H1 (cell line): ENCODE data around the gene LSM11. TPM values are rescaled to one million over a fixed set of nuclear protein-coding genes. Genes with fewer than 3 reads are reported as not detected.

Experiments
- CTCF ChIA-PET: fragments of 300-600 bp; sonication (Branson Sonifier 250); formaldehyde crosslinking; loops from one replicate; lab custom pipeline; 2021; ENCODE audit not compliant: partially characterized antibody; lab: Charles Lee
- POLR2A ChIA-PET: fragments of 300-600 bp; sonication (Branson Sonifier 250); formaldehyde crosslinking; loops from one replicate; lab custom pipeline; 2021; ENCODE audit warnings: inconsistent platforms; ENCODE audit not compliant: partially characterized antibody; lab: Charles Lee
- DNase-seq, 2 experiments: peaks; one replicate each; pipeline versions ENCODE4 v3.0.0 to v3.0.0-alpha.2; 2010 to 2022; ENCODE audit warnings: low spot score in 2 of 2, low read depth in 1 of 2, mixed read lengths in 1 of 2
- FAIRE-seq: peaks from 2 replicates; lab custom pipeline; 2011; peaks lifted over from hg19 to GRCh38; lab: Jason Lieb, UNC
- H2AFZ ChIP-seq: 2 replicates; pipeline ENCODE4 v1.8.1; 2012; ENCODE audit warnings: low read length, inconsistent platforms
- H2AK5ac ChIP-seq: 2 replicates; pipeline ENCODE4 v1.6.1; 2013; ENCODE audit warnings: low read depth, low read length
- H2BK120ac ChIP-seq: replicated peaks from 2 replicates; pipeline ENCODE3; 2013; ENCODE audit warnings: low read depth, low read length, inconsistent platforms
- H2BK12ac ChIP-seq: 2 replicates; pipeline ENCODE4 v1.6.1; 2013; ENCODE audit warnings: low read depth, low read length
- H2BK15ac ChIP-seq: 2 replicates; pipeline ENCODE4 v1.6.1; 2013; ENCODE audit warnings: low read length
- H2BK20ac ChIP-seq: 2 replicates; pipeline ENCODE4 v1.6.1; 2013; ENCODE audit warnings: low read length
- H2BK5ac ChIP-seq: 2 replicates; pipeline ENCODE4 v1.6.1; 2013; ENCODE audit warnings: low read depth, low read length
- H3K14ac ChIP-seq: 2 replicates; pipeline ENCODE4 v1.6.1; 2013; ENCODE audit warnings: inconsistent platforms; ENCODE audit not compliant: insufficient read length
- H3K18ac ChIP-seq: 2 replicates; pipeline ENCODE4 v1.6.1; 2013; ENCODE audit warnings: low read length; ENCODE audit errors: extremely low read depth
- H3K23ac ChIP-seq: 2 replicates; pipeline ENCODE4 v1.6.1; 2013; ENCODE audit warnings: inconsistent platforms; ENCODE audit not compliant: insufficient read length
- H3K23me2 ChIP-seq: 2 replicates; pipeline ENCODE4 v1.6.1; 2013; ENCODE audit warnings: low read depth, low read length
- H3K27ac ChIP-seq: 2 replicates; pipeline ENCODE4 v1.6.1; 2011; ENCODE audit warnings: low read depth, low read length, inconsistent platforms
- H3K27me3 ChIP-seq, 4 experiments: replicated peaks in 1 of 4; 1 replicate in 1 of 4; 2 replicates in 3 of 4; pipeline versions ENCODE4 v1.6.1 to v1.8.1; 2011 to 2013; ENCODE audit warnings: low read length in 3 of 4, mild to moderate bottlenecking in 3 of 4, inconsistent platforms in 2 of 4, mixed read lengths in 2 of 4, moderate library complexity in 1 of 4; ENCODE audit not compliant: control insufficient read depth in 3 of 4, insufficient read depth in 3 of 4; ENCODE audit errors: extremely low read depth in 1 of 4
- H3K36me3 ChIP-seq, 4 experiments: 2 replicates each; pipeline versions ENCODE4 v1.6.1 to v1.8.1; 2011 to 2013; ENCODE audit warnings: mild to moderate bottlenecking in 4 of 4, low read length in 3 of 4, moderate library complexity in 2 of 4, control low read depth in 1 of 4, inconsistent platforms in 1 of 4; ENCODE audit not compliant: insufficient read depth in 4 of 4, control insufficient read depth in 2 of 4
- H3K4ac ChIP-seq: replicated peaks from 2 replicates; pipeline ENCODE3; 2013; ENCODE audit warnings: low read length, low read depth, mixed read lengths, inconsistent platforms; ENCODE audit not compliant: insufficient read length
- H3K4me1 ChIP-seq, 4 experiments: replicated peaks in 1 of 4; 1 replicate in 1 of 4; 2 replicates in 3 of 4; pipeline versions ENCODE4 v1.6.1 to v1.8.1; 2011 to 2013; ENCODE audit warnings: low read length in 3 of 4, inconsistent platforms in 2 of 4, mixed read lengths in 1 of 4; ENCODE audit not compliant: insufficient read depth in 4 of 4, control insufficient read depth in 3 of 4
- H3K4me2 ChIP-seq, 2 experiments: 2 replicates each; pipeline versions ENCODE4 v1.6.1 to v1.8.1; 2011 to 2013; ENCODE audit warnings: low read depth in 2 of 2, low read length in 2 of 2, control low read depth in 1 of 2, inconsistent platforms in 1 of 2, mild to moderate bottlenecking in 1 of 2; ENCODE audit not compliant: insufficient read depth in 1 of 2
- H3K4me3 ChIP-seq, 4 experiments: fragments of 200-600, 300-600 bp in 1 of 4; sonication (generic), shearing (Covaris generic), sonication (Bioruptor Twin) in 1 of 4; 2 replicates each; pipeline versions ENCODE4 v1.5.1 to v1.8.1; 2011 to 2016; ENCODE audit warnings: low read length in 4 of 4, low read depth in 3 of 4, control low read depth in 2 of 4, inconsistent platforms in 2 of 4, mild to moderate bottlenecking in 2 of 4, mixed read lengths in 1 of 4, moderate library complexity in 1 of 4; ENCODE audit not compliant: insufficient read depth in 2 of 4; ENCODE audit errors: extremely low read depth in 1 of 4
- H3K56ac ChIP-seq: replicated peaks from 2 replicates; pipeline ENCODE3; 2013; ENCODE audit warnings: low read depth, mild to moderate bottlenecking, mixed read lengths, low read length, inconsistent platforms; ENCODE audit not compliant: insufficient read length
- H3K79me1 ChIP-seq: 2 replicates; pipeline ENCODE4 v1.6.1; 2013; ENCODE audit warnings: low read depth, low read length, control low read depth
- H3K79me2 ChIP-seq, 2 experiments: 2 replicates each; pipeline versions ENCODE4 v1.6.1 to v1.8.1; 2012 to 2013; ENCODE audit warnings: low read length in 2 of 2, mild to moderate bottlenecking in 2 of 2, inconsistent platforms in 1 of 2; ENCODE audit not compliant: insufficient read depth in 2 of 2, control insufficient read depth in 1 of 2
- H3K9ac ChIP-seq, 4 experiments: replicated peaks in 1 of 4; 1 replicate in 1 of 4; 2 replicates in 3 of 4; pipeline versions ENCODE4 v1.6.1 to v1.8.1; 2011 to 2013; ENCODE audit warnings: low read depth in 3 of 4, low read length in 3 of 4, control low read depth in 2 of 4, mild to moderate bottlenecking in 2 of 4, moderate library complexity in 2 of 4, inconsistent platforms in 1 of 4; ENCODE audit errors: extremely low read depth in 1 of 4
- H3K9me3 ChIP-seq, 2 experiments: 2 replicates each; pipeline versions ENCODE4 v1.6.1 to v1.8.1; 2012 to 2013; ENCODE audit warnings: mild to moderate bottlenecking in 2 of 2, moderate library complexity in 2 of 2, control low read depth in 1 of 2, inconsistent platforms in 1 of 2, low read depth in 1 of 2, low read length in 1 of 2, mixed read lengths in 1 of 2; ENCODE audit not compliant: insufficient read depth in 2 of 2
- H4K20me1 ChIP-seq, 2 experiments: replicated peaks in 1 of 2; 2 replicates each; pipeline versions ENCODE3 to v1.8.1; 2011 to 2013; ENCODE audit warnings: inconsistent platforms in 2 of 2, low read length in 2 of 2, mild to moderate bottlenecking in 1 of 2; ENCODE audit not compliant: insufficient read depth in 2 of 2, control insufficient read depth in 1 of 2
- H4K5ac ChIP-seq: 2 replicates; pipeline ENCODE4 v1.6.1; 2013; ENCODE audit warnings: low read length, low read depth, mixed read lengths, inconsistent platforms; ENCODE audit not compliant: insufficient read length
- H4K8ac ChIP-seq: 2 replicates; pipeline ENCODE4 v1.8.0; 2013; ENCODE audit warnings: mild to moderate bottlenecking, moderate library complexity, low read length, inconsistent platforms; ENCODE audit not compliant: insufficient read depth; ENCODE audit errors: extremely low read depth
- H4K91ac ChIP-seq: replicated peaks from 2 replicates; pipeline ENCODE3; 2013; ENCODE audit warnings: low read length, mixed read lengths, inconsistent platforms; ENCODE audit not compliant: insufficient read length
- CHD2 ChIP-seq: IDR thresholded peaks from 2 replicates; pipeline ENCODE4 v1.6.1; 2012; ENCODE audit warnings: low read length, improper control_type of control experiment
- HDAC2 ChIP-seq, 2 experiments: fragments of 300-600 bp in 1 of 2; sonication (generic) in 1 of 2; IDR thresholded peaks; 2 replicates each; pipeline ENCODE4 v1.6.1; 2011 to 2012; ENCODE audit warnings: low read depth in 2 of 2, low read length in 2 of 2, mild to moderate bottlenecking in 2 of 2, moderate library complexity in 2 of 2, borderline replicate concordance in 1 of 2, inconsistent platforms in 1 of 2
- HDAC6 ChIP-seq: IDR thresholded peaks from one replicate; pipeline ENCODE4 v1.7.1; 2012; ENCODE audit warnings: low read depth, mild to moderate bottlenecking, inconsistent platforms, low read length, moderate library complexity
- JUND ChIP-seq: IDR thresholded peaks from 2 replicates; pipeline ENCODE4 v1.6.1; 2011; ENCODE audit warnings: mild to moderate bottlenecking, improper control_type of control experiment, low read length
- KDM5A ChIP-seq: fragments of 200-600 bp; IDR thresholded peaks from 2 replicates; pipeline ENCODE4 v1.7.1; 2012; ENCODE audit warnings: mild to moderate bottlenecking, low read length, inconsistent platforms, mixed read lengths
- SIRT6 ChIP-seq: IDR thresholded peaks from one replicate; pipeline ENCODE4 v1.7.1; 2012; ENCODE audit warnings: low read length, inconsistent platforms
- SRF ChIP-seq: IDR thresholded peaks from 2 replicates; pipeline ENCODE4 v1.6.1; 2011; ENCODE audit warnings: mild to moderate bottlenecking, low read depth, low read length, moderate library complexity
- WGBS, 2 experiments: shearing (Covaris generic) in 1 of 2; methylation state at CpG; one replicate each; pipeline versions ENCODE4 v1.1.6 to v1.1.7; 2013 to 2015; ENCODE audit warnings: low lambda C conversion rate in 2 of 2, mixed read lengths in 2 of 2, inconsistent platforms in 1 of 2, low coverage in 1 of 2, missing lambda C conversion rate in 1 of 2; ENCODE audit not compliant: insufficient replicate concordance in 2 of 2, insufficient coverage in 1 of 2, insufficient read length in 1 of 2; ENCODE audit errors: extremely low coverage in 1 of 2, missing lambda C conversion rate in 1 of 2; 5-methylcytosine and 5-hydroxymethylcytosine counted together
- polyA plus RNA-seq, 7 experiments: library from polyadenylated mRNA; depleted of rRNA in 3 of 7; stranded (reverse) in 5 of 7; unstranded in 2 of 7; fragments of >200 nt in 5 of 7; fragments of 200-250 nt in 2 of 7; gene quantifications; 1 replicate in 5 of 7; 2 replicates in 1 of 7; 4 replicates in 1 of 7; pipeline versions ENCODE4 v1.2.1 to v1.2.3, GENCODE V29; 2011 to 2013; ENCODE audit warnings: missing spikeins in 2 of 7, mixed read lengths in 2 of 7
- total RNA-seq: library from RNA; stranded (reverse); fragmentation: NEBNext Ultra II Directional; extraction: Animal tissue kit (Norgen Biotek cat#: 25700); gene quantifications from 2 replicates; pipeline ENCODE4 v1.2.1, GENCODE V29; 2021
- TF ChIP-seq, protein P1 (sequence below): IDR thresholded peaks from 2 replicates; pipeline ENCODE4 v1.6.1; 2012; ENCODE audit warnings: low read length, inconsistent platforms
- TF ChIP-seq, protein P2 (sequence below): IDR thresholded peaks from 2 replicates; pipeline ENCODE4 v1.6.1; 2012; ENCODE audit warnings: inconsistent platforms

Gene LSM11
- total and polyA plus RNA-seq, 2 of the 8 experiments (the other 6 are each of a cell fraction or from before 2014, with no cell fraction given) = 1.8 to 3.9 TPM

DNA sequence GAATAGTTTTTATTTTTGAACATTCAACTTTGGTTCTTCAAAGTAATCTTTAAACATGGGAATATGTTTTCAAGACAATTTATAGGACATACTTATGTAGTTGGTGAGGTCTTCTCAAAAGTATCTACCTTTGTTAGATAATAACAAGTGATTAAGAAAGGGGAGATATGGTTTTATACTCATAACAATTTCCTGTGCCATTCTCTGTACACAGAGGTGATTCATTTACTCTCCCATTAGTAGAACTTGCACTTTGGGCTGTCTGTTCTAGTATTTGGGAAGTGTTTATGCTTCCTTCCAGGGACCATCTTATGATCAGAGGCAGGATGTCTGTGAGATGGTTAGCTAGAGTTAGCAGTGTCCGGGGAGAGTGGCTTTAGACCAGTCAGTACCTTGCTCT lies 15.2 kb downstream of the LSM11 start:
- no peak overlapping the region for H3K27ac ChIP-seq
- no peaks in the 10 kb centered on the region for H3K79me1 ChIP-seq
- no peak overlapping the region for H4K91ac ChIP-seq
- DNase-seq (no peak), FAIRE-seq (no peak)
- H3K56ac ChIP-seq = no peak overlapping the region
- no peak for TF ChIP-seq HDAC2 (IDR thresholded peaks at IDR 0.05; ENCODE audit: borderline replicate concordance in 1 of 2, low read depth in 2 of 2, low read length in 2 of 2)
- TF ChIP-seq CHD2 = no peak
- no peak for TF ChIP-seq KDM5A
- no peak for TF ChIP-seq SIRT6
- TF ChIP-seq, protein P1, sequence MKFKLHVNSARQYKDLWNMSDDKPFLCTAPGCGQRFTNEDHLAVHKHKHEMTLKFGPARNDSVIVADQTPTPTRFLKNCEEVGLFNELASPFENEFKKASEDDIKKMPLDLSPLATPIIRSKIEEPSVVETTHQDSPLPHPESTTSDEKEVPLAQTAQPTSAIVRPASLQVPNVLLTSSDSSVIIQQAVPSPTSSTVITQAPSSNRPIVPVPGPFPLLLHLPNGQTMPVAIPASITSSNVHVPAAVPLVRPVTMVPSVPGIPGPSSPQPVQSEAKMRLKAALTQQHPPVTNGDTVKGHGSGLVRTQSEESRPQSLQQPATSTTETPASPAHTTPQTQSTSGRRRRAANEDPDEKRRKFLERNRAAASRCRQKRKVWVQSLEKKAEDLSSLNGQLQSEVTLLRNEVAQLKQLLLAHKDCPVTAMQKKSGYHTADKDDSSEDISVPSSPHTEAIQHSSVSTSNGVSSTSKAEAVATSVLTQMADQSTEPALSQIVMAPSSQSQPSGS = no peak
- TF ChIP-seq JUND = no peak
- no peak for TF ChIP-seq HDAC6
- TF ChIP-seq, protein P2, sequence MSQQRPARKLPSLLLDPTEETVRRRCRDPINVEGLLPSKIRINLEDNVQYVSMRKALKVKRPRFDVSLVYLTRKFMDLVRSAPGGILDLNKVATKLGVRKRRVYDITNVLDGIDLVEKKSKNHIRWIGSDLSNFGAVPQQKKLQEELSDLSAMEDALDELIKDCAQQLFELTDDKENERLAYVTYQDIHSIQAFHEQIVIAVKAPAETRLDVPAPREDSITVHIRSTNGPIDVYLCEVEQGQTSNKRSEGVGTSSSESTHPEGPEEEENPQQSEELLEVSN = no peak
- TF ChIP-seq SRF = no peak
- H4K8ac ChIP-seq = no peak overlapping the region
- ChIA-PET POLR2A (no interaction called here), CTCF (interaction anchor here (0.9 to 2.7 kb wide), 5 partner anchors 9 to 70 kb away, joined by 3 to 12 read pairs (median 3); partner anchors contain the start of gene LSM11)
- 100% methylated on average over 1 of the region's 1 CpG; no CpG with 5 or more reads in 1 of the 2 experiments for WGBS, 2 experiments
- no peak overlapping the region for H3K4me2 ChIP-seq
- H2BK15ac ChIP-seq = no peak overlapping the region
- H2BK12ac ChIP-seq = no peak overlapping the region
- H4K5ac ChIP-seq = no peak overlapping the region
- no peak overlapping the region for H3K23ac ChIP-seq
- no peak overlapping the region for H3K4ac ChIP-seq
- H3K79me2 ChIP-seq = no peaks in the 10 kb centered on the region
- no peak overlapping the region for H2AK5ac ChIP-seq
- no peaks in the 10 kb centered on the region for H4K20me1 ChIP-seq
- no peak overlapping the region for H3K14ac ChIP-seq
- no peaks in the 10 kb centered on the region for H3K4me1 ChIP-seq
- no peaks in the 10 kb centered on the region for H3K27me3 ChIP-seq
- H3K9ac ChIP-seq = no peak overlapping the region
- no peak overlapping the region for H2BK120ac ChIP-seq
- H2AFZ ChIP-seq = no peak overlapping the region
- no peak overlapping the region for H3K18ac ChIP-seq
- no peak overlapping the region for H2BK5ac ChIP-seq
- H2BK20ac ChIP-seq = no peak overlapping the region
- no peaks in the 10 kb centered on the region for H3K9me3 ChIP-seq
- H3K36me3 ChIP-seq = no peaks in the 10 kb centered on the region
- H3K23me2 ChIP-seq = no peaks in the 10 kb centered on the region
- H3K4me3 ChIP-seq = no peak overlapping the region
